Activated CD4-positive, alpha-beta T cell treated with anti-CD3 and anti-CD28 coated beads, Interleukin-2, amount 10 ng/mL, durations not matched to agents 7 days and 5 days (primary cell): ENCODE measurements around the gene ATE1. TPM values are rescaled to one million over a fixed set of nuclear protein-coding genes. Genes with fewer than 3 reads are reported as not detected.

Source experiments
- CTCF ChIA-PET: fragments of 350-600 bp; sonication (Branson Sonifier 250); formaldehyde crosslinking; loops from one replicate; lab custom pipeline; 2021; ENCODE audit warnings: antibody characterized with exemption; lab: Charles Lee
- POLR2A ChIA-PET: fragments of 350-600 bp; sonication (Branson Sonifier 250); formaldehyde crosslinking; loops from one replicate; lab custom pipeline; 2021; ENCODE audit warnings: antibody characterized with exemption; lab: Charles Lee
- DNase-seq: peaks from one replicate; pipeline ENCODE4 v3.0.0-alpha.2; 2020
- H3K27ac Mint-ChIP-seq: one replicate; pipeline ENCODE4 v1.8.0; 2021; ENCODE audit warnings: mild to moderate bottlenecking, moderate library complexity, mixed read lengths
- H3K27me3 Mint-ChIP-seq: one replicate; pipeline ENCODE4 v1.8.0; 2021; ENCODE audit warnings: mixed read lengths
- H3K36me3 Mint-ChIP-seq: one replicate; pipeline ENCODE4 v1.8.0; 2021; ENCODE audit warnings: low read depth, mixed read lengths
- H3K4me1 Mint-ChIP-seq: one replicate; pipeline ENCODE4 v1.8.0; 2021; ENCODE audit warnings: mixed read lengths
- H3K4me3 Mint-ChIP-seq: one replicate; pipeline ENCODE4 v1.8.0; 2021; ENCODE audit warnings: mild to moderate bottlenecking, moderate library complexity, mixed read lengths
- H3K9me3 Mint-ChIP-seq: one replicate; pipeline ENCODE4 v1.8.0; 2021; ENCODE audit warnings: mixed read lengths
- total RNA-seq, 2 experiments: library from RNA; stranded (reverse); gene quantifications; one replicate each; pipeline ENCODE4 v1.2.3, GENCODE V29; 2021

The ATE1 gene
- total RNA-seq, 2 experiments from 2014 or later = 23.1 to 24.4 TPM

- Mint-ChIP-seq H3K4me3 (no peak overlapping the region), H3K27me3 (no peaks in the 10 kb centered on the region), H3K9me3 (peaks cover 11% of the 10 kb centered on the region), H3K27ac (no peak overlapping the region), H3K36me3 (peaks cover 31% of the 10 kb centered on the region), H3K4me1 (no peaks in the 10 kb centered on the region)
- no peak for DNase-seq
- ChIA-PET POLR2A (no interaction called here), CTCF (interaction anchor here (1.3 kb wide), 1 partner anchor 20 kb away, joined by 3 read pairs; no protein-coding TSS in a partner anchor)
Measured at GRCh38 chr10:121853950-121854349, 73.9 kb downstream of the ATE1 start.

- H3K4me1 Mint-ChIP-seq = no peaks in the 10 kb centered on the region
- H3K27me3 Mint-ChIP-seq = no peaks in the 10 kb centered on the region
- H3K4me3 Mint-ChIP-seq = no peak overlapping the region
- no peak overlapping the region for H3K27ac Mint-ChIP-seq
- peaks cover 11% of the 10 kb centered on the region for H3K9me3 Mint-ChIP-seq
- ChIA-PET POLR2A (no interaction called here), CTCF (no interaction called here)
- peaks cover 21% of the 10 kb centered on the region for H3K36me3 Mint-ChIP-seq
- DNase-seq = no peak
Measured at GRCh38 chr10:121851786-121852185, 76.0 kb downstream of the ATE1 start.

- peaks cover 24% of the 10 kb centered on the region for H3K9me3 Mint-ChIP-seq
- no peaks in the 10 kb centered on the region for H3K27me3 Mint-ChIP-seq
- no peak for DNase-seq
- ChIA-PET POLR2A (no interaction called here), CTCF (no interaction called here)
- peaks cover 11% of the 10 kb centered on the region for H3K4me1 Mint-ChIP-seq
- H3K4me3 Mint-ChIP-seq = no peak overlapping the region
- H3K36me3 Mint-ChIP-seq = peaks cover 35% of the 10 kb centered on the region
- H3K27ac Mint-ChIP-seq = no peak overlapping the region
Measured at GRCh38 chr10:121848082-121848481, 79.7 kb downstream of the ATE1 start.

GRCh38 chr10:121846555-121846954, 81.3 kb downstream of the ATE1 start:
- Mint-ChIP-seq H3K4me3 (no peak overlapping the region), H3K4me1 (peaks cover 11% of the 10 kb centered on the region), H3K9me3 (peaks cover 24% of the 10 kb centered on the region), H3K36me3 (peaks cover 35% of the 10 kb centered on the region), H3K27ac (no peak overlapping the region), H3K27me3 (no peaks in the 10 kb centered on the region)
- CTCF ChIA-PET = no interaction called here
- DNase-seq = no peak
- POLR2A ChIA-PET = no interaction called here

GRCh38 chr10:121845044-121845784, 82.6 kb downstream of the ATE1 start:
- Mint-ChIP-seq H3K4me1 (peaks cover 11% of the 10 kb centered on the region), H3K9me3 (peaks cover 24% of the 10 kb centered on the region), H3K27me3 (no peaks in the 10 kb centered on the region), H3K36me3 (peaks cover 32% of the 10 kb centered on the region), H3K27ac (no peak overlapping the region), H3K4me3 (no peak overlapping the region)
- ChIA-PET POLR2A (no interaction called here), CTCF (interaction anchor here (0.6 kb wide), 1 partner anchor 1578 kb away, joined by 3 read pairs; no protein-coding TSS in a partner anchor)
- no peak for DNase-seq

GRCh38 chr10:121844537-121844936, 83.3 kb downstream of the ATE1 start:
- no peak for DNase-seq
- H3K4me1 Mint-ChIP-seq = peaks cover 11% of the 10 kb centered on the region
- peaks cover 24% of the 10 kb centered on the region for H3K9me3 Mint-ChIP-seq
- no peaks in the 10 kb centered on the region for H3K27me3 Mint-ChIP-seq
- no peak overlapping the region for H3K4me3 Mint-ChIP-seq
- ChIA-PET CTCF (no interaction called here), POLR2A (no interaction called here)
- no peak overlapping the region for H3K27ac Mint-ChIP-seq
- peaks cover 29% of the 10 kb centered on the region for H3K36me3 Mint-ChIP-seq

- CTCF ChIA-PET = no interaction called here
- POLR2A ChIA-PET = no interaction called here
- Mint-ChIP-seq H3K4me3 (no peak overlapping the region), H3K36me3 (peaks cover 26% of the 10 kb centered on the region), H3K9me3 (peaks cover 24% of the 10 kb centered on the region), H3K4me1 (peaks cover 12% of the 10 kb centered on the region), H3K27ac (no peak overlapping the region), H3K27me3 (no peaks in the 10 kb centered on the region)
- DNase-seq = no peak
Measured at GRCh38 chr10:121843379-121843778, 84.5 kb downstream of the ATE1 start.

- DNase-seq = no peak
- Mint-ChIP-seq H3K36me3 (peaks cover 25% of the 10 kb centered on the region), H3K9me3 (peaks cover 22% of the 10 kb centered on the region), H3K4me3 (no peak overlapping the region), H3K27me3 (no peaks in the 10 kb centered on the region), H3K27ac (no peak overlapping the region), H3K4me1 (peaks cover 14% of the 10 kb centered on the region)
- POLR2A ChIA-PET = no interaction called here
- CTCF ChIA-PET = no interaction called here
Measured at GRCh38 chr10:121841862-121842261, 86.0 kb downstream of the ATE1 start.

GRCh38 chr10:121838931-121839330, 88.9 kb downstream of the ATE1 start:
- peaks cover 3% of the 10 kb centered on the region for H3K4me1 Mint-ChIP-seq
- no peak for DNase-seq
- H3K27ac Mint-ChIP-seq = no peak overlapping the region
- peaks cover 6% of the 10 kb centered on the region for H3K36me3 Mint-ChIP-seq
- H3K4me3 Mint-ChIP-seq = no peak overlapping the region
- no peaks in the 10 kb centered on the region for H3K27me3 Mint-ChIP-seq
- POLR2A ChIA-PET = no interaction called here
- H3K9me3 Mint-ChIP-seq = peaks cover 2% of the 10 kb centered on the region
- CTCF ChIA-PET = no interaction called here

- H3K4me3 Mint-ChIP-seq = no peak overlapping the region
Measured at GRCh38 chr10:121838149-121838548, 89.7 kb downstream of the ATE1 start.

GRCh38 chr10:121836171-121836570, 91.7 kb downstream of the ATE1 start:
- Mint-ChIP-seq H3K36me3 (peaks cover 4% of the 10 kb centered on the region), H3K4me1 (peaks cover 3% of the 10 kb centered on the region), H3K4me3 (no peak overlapping the region), H3K9me3 (no peaks in the 10 kb centered on the region), H3K27ac (no peak overlapping the region), H3K27me3 (no peaks in the 10 kb centered on the region)
- ChIA-PET CTCF (no interaction called here), POLR2A (no interaction called here)
- no peak for DNase-seq

More at GRCh38 chr10:121838149-121838548, 89.7 kb downstream of the ATE1 start:
- H3K27me3 Mint-ChIP-seq = no peaks in the 10 kb centered on the region
- H3K9me3 Mint-ChIP-seq = no peaks in the 10 kb centered on the region
- peaks cover 4% of the 10 kb centered on the region for H3K36me3 Mint-ChIP-seq
- POLR2A ChIA-PET = no interaction called here
- no peak overlapping the region for H3K27ac Mint-ChIP-seq
- no peak for DNase-seq
- peaks cover 3% of the 10 kb centered on the region for H3K4me1 Mint-ChIP-seq
- CTCF ChIA-PET = interaction anchor here (1.7 kb wide), 1 partner anchor 13 kb away, joined by 4 read pairs; no protein-coding TSS in a partner anchor

- POLR2A ChIA-PET = no interaction called here
- Mint-ChIP-seq H3K36me3 (peaks cover 4% of the 10 kb centered on the region), H3K27me3 (no peaks in the 10 kb centered on the region), H3K27ac (no peak overlapping the region), H3K4me1 (peaks cover 3% of the 10 kb centered on the region), H3K9me3 (no peaks in the 10 kb centered on the region), H3K4me3 (no peak overlapping the region)
- CTCF ChIA-PET = no interaction called here
- no peak for DNase-seq
Measured at GRCh38 chr10:121835376-121835775, 92.5 kb downstream of the ATE1 start.

- POLR2A ChIA-PET = no interaction called here
- CTCF ChIA-PET = no interaction called here
- Mint-ChIP-seq H3K36me3 (peaks cover 5% of the 10 kb centered on the region), H3K4me1 (peaks cover 3% of the 10 kb centered on the region), H3K27ac (no peak overlapping the region), H3K9me3 (no peaks in the 10 kb centered on the region), H3K27me3 (no peaks in the 10 kb centered on the region), H3K4me3 (no peak overlapping the region)
- DNase-seq = no peak
Measured at GRCh38 chr10:121834757-121835156, 93.1 kb downstream of the ATE1 start.
